ENCODE measurements around the gene FTO. TPM values are rescaled to one million over a fixed set of nuclear protein-coding genes. Genes with fewer than 3 reads are reported as not detected.

Gene FTO
- total RNA-seq, 4 donors from 2014 or later = 62.0 to 90.1 (median 75.1) TPM

DNA sequence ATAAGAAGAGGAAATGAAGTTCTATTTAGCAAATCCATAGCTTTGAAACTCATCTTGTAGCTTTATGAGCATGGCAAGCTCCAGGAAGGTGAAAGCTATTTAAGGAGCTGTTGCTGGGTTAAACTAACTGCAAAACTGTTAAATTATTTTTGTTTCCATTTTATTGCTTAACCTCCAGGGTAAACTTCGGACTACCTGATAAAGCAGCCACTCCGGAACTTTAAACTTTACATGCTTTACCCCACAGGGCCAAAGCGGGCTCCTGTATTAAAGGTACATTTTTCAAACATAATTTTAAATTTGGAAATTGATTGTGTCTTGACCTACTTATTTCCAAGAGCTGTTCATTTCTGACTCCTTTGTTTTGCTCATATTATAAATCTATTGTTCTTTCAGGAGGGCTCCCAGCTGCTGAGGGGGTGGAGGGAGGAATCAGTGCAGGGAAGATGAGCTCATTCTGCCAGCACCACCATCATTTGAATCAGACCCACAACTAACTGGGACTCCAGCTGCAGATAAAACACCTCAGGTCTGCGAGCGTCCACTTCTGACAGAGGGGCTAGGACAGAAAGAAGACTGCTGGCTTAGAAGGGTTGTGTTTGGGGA is 424.8 kb downstream of the FTO start:
- Histone ChIP-seq H3K4me1 (no peaks in the 10 kb centered on the region), H3K27me3 (no peaks in the 10 kb centered on the region), H3K27ac (no peak overlapping the region), H3K9me3 (no peaks in the 10 kb centered on the region), H3K36me3 (no peaks in the 10 kb centered on the region), H3K4me3 (no peak overlapping the region)
- no peak for TF ChIP-seq POLR2A (IDR thresholded peaks at IDR 0.05)
- TF ChIP-seq, protein P1, sequence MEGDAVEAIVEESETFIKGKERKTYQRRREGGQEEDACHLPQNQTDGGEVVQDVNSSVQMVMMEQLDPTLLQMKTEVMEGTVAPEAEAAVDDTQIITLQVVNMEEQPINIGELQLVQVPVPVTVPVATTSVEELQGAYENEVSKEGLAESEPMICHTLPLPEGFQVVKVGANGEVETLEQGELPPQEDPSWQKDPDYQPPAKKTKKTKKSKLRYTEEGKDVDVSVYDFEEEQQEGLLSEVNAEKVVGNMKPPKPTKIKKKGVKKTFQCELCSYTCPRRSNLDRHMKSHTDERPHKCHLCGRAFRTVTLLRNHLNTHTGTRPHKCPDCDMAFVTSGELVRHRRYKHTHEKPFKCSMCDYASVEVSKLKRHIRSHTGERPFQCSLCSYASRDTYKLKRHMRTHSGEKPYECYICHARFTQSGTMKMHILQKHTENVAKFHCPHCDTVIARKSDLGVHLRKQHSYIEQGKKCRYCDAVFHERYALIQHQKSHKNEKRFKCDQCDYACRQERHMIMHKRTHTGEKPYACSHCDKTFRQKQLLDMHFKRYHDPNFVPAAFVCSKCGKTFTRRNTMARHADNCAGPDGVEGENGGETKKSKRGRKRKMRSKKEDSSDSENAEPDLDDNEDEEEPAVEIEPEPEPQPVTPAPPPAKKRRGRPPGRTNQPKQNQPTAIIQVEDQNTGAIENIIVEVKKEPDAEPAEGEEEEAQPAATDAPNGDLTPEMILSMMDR (IDR thresholded peaks at IDR 0.05 in 4 of 5, conservative IDR thresholded peaks at IDR 0.05 in 1 of 5) = no peak
- in situ Hi-C loops (cut with MboI; ENCODE audit: low sequenced_read_pairs in 4 of 4) = no loop called here
- no peak for ATAC-seq
- no peak for DNase-seq
- intact Hi-C loops (cut with DNase I; ENCODE audit: low total_unique reads) = no loop called here

DNA sequence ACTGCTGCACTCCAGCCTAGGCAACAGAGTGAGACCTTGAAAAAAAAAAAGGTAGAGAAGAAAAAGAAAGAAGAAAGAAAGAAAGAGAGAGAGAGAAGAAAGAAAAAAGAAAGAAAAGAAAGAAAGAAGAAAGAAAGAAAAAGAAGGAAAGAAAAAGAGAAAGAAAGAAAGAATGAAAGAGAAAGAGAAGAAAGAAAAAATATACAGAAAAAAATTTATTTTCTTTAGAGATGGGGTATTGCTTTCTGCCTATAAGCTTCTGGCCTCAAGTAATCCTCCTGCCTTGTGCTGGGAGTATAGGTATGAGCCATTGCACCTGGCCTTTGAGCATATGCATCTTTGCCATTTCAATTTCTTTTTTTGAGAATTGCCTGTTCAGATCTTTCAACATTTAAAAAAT is 425.9 kb downstream of the FTO start:
- Histone ChIP-seq H3K27me3 (no peaks in the 10 kb centered on the region), H3K4me1 (no peaks in the 10 kb centered on the region), H3K27ac (no peak overlapping the region), H3K36me3 (no peaks in the 10 kb centered on the region), H3K9me3 (no peaks in the 10 kb centered on the region), H3K4me3 (no peak overlapping the region)
- no peak for DNase-seq
- TF ChIP-seq, protein P1 (IDR thresholded peaks at IDR 0.05 in 4 of 5, conservative IDR thresholded peaks at IDR 0.05 in 1 of 5) = no peak
- TF ChIP-seq POLR2A (IDR thresholded peaks at IDR 0.05) = no peak
- ATAC-seq = no peak
- in situ Hi-C loops (cut with MboI; ENCODE audit: low sequenced_read_pairs in 4 of 4) = no loop called here
- intact Hi-C loops (cut with DNase I; ENCODE audit: low total_unique reads) = no loop called here

DNA sequence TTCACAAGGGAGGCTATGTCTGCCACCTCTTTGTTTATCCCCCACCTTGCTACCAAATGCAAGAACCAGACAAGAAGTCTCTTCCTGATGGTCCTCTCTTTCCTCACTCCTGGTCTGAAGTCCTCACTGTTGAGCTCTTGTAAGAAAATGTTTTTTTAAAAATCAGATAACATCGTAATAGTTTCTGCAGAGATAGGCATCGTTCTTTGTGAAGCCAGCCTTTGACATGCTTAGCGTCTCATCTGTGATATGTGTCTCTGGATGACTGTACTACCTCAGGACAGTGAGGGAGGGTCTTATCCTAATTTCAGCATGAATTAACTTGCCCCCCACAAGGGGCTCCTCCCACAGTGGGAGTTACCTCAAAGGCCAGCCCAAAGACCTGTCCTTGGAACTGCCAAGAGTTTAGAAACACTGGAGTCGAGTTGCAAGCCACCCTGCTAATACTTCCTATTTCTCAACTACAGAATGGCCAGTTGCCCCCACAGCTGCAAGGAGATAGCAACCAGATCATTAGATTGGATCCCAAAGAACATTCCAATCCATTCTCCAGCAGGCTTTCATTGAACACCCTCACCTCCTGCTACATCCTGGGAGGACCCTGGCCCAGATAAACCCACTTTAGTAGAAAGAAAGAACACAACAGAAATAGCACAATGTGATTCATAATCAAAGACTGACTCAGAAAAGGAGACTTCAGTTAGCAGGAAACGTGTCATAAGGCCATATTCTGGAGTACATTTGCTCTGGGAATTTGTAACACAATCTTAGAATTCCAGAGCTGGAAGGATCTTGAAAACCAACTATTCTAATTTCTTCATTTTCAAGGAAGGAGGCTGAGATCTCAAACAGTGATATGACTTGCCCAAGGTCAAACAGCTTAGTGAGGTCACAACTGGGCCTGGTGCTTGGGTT is 431.7 kb downstream of the FTO start:
- intact Hi-C loops (cut with DNase I; ENCODE audit: low total_unique reads) (no loop called here), in situ Hi-C loops (cut with MboI; ENCODE audit: low sequenced_read_pairs in 4 of 4) (no loop called here)
- DNase-seq (no peak), ATAC-seq (no peak)
- H3K9me3 ChIP-seq = no peaks in the 10 kb centered on the region
- H3K4me1 ChIP-seq = no peaks in the 10 kb centered on the region
- TF ChIP-seq POLR2A (IDR thresholded peaks at IDR 0.05) = no peak
- TF ChIP-seq, protein P1 (IDR thresholded peaks at IDR 0.05 in 4 of 5, conservative IDR thresholded peaks at IDR 0.05 in 1 of 5) = no peak
- no peaks in the 10 kb centered on the region for H3K27me3 ChIP-seq
- no peak overlapping the region for H3K4me3 ChIP-seq
- no peaks in the 10 kb centered on the region for H3K36me3 ChIP-seq
- H3K27ac ChIP-seq = no peak overlapping the region

DNA sequence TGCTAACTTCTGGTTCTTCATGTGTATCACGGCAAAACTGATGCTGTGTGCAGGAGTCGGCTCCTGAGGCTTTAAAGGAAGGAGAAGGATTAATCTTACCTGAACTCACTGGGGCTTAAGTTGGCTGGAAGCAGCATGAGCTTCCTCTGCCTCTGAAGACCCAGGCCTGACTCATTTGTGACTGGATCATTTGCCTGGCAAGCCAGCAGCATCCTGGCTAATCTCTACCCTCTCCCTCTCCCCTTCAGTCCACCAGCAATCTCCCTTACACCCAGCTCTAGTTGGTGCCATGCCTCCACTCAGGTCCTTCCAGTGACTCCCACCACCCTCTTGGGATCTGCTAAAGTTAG is 432.3 kb downstream of the FTO start:
- H3K9me3 ChIP-seq = no peaks in the 10 kb centered on the region
- intact Hi-C loops (cut with DNase I; ENCODE audit: low total_unique reads) (no loop called here), in situ Hi-C loops (cut with MboI; ENCODE audit: low sequenced_read_pairs in 4 of 4) (no loop called here)
- DNase-seq = no peak
- no peaks in the 10 kb centered on the region for H3K4me1 ChIP-seq
- TF ChIP-seq POLR2A (IDR thresholded peaks at IDR 0.05) = no peak
- TF ChIP-seq, protein P1 (IDR thresholded peaks at IDR 0.05 in 4 of 5, conservative IDR thresholded peaks at IDR 0.05 in 1 of 5) = no peak
- no peak overlapping the region for H3K27ac ChIP-seq
- no peak overlapping the region for H3K4me3 ChIP-seq
- H3K27me3 ChIP-seq = no peaks in the 10 kb centered on the region
- H3K36me3 ChIP-seq = no peaks in the 10 kb centered on the region
- ATAC-seq = no peak

Measured in gastrocnemius medialis (tissue), 4 donors.